Panc1 (cell line): ENCODE data around the gene PDZD2. TPM values are rescaled to one million over a fixed set of nuclear protein-coding genes. Genes with fewer than 3 reads are reported as not detected.

Experiments
- ATAC-seq: fragments of 200-7000 bp; cut with Tn5 transposase; 2 replicates; pipeline ENCODE4 v1.9.1; 2020; ENCODE audit warnings: mild to moderate bottlenecking, moderate library complexity
- BruUV-seq: library from RNA; stranded (reverse); fragments of 400-500 nt; replicated peaks from 2 replicates; lab custom pipeline; 2021; lab: Mats Ljungman, UMichigan
- CTCF ChIA-PET: fragments of 300-600 bp; sonication (Branson Sonifier 250); formaldehyde crosslinking; loops from one replicate; lab custom pipeline; 2022; ENCODE audit warnings: antibody characterized with exemption; lab: Charles Lee
- POLR2A ChIA-PET: fragments of 300-600 bp; sonication (Branson Sonifier 250); formaldehyde crosslinking; loops from one replicate; lab custom pipeline; 2022; ENCODE audit warnings: antibody characterized with exemption; lab: Charles Lee
- DNase-seq: peaks from one replicate; pipeline ENCODE4 v3.0.0-alpha.2; 2010; ENCODE audit warnings: low read depth, low spot score
- H3K27ac ChIP-seq: 2 replicates; pipeline ENCODE4 v1.5.1; 2011; ENCODE audit warnings: mild to moderate bottlenecking, low read length, inconsistent platforms
- H3K27me3 ChIP-seq: fragments of 200-500 bp; sonication (Bioruptor generic); 2 replicates; pipeline ENCODE4 v1.6.0; 2014; ENCODE audit warnings: low read length, inconsistent platforms; ENCODE audit not compliant: control insufficient read depth, insufficient read depth
- H3K36me3 ChIP-seq: fragments of 200-500 bp; sonication (Bioruptor generic); 2 replicates; pipeline ENCODE4 v1.5.1; 2014; ENCODE audit warnings: inconsistent platforms, mild to moderate bottlenecking, low read length, moderate library complexity; ENCODE audit not compliant: control insufficient read depth, insufficient read depth
- H3K4me1 ChIP-seq: 2 replicates; pipeline ENCODE4 v1.5.1; 2011; ENCODE audit warnings: inconsistent platforms, mild to moderate bottlenecking, low read length, moderate library complexity; ENCODE audit not compliant: control insufficient read depth, insufficient read depth
- H3K4me3 ChIP-seq, 2 experiments: 2 replicates each; pipeline ENCODE4 v1.5.1; 2011 to 2012; ENCODE audit warnings: low read depth in 2 of 2, low read length in 2 of 2, mild to moderate bottlenecking in 2 of 2, inconsistent platforms in 1 of 2, moderate library complexity in 1 of 2
- H3K9me3 ChIP-seq: fragments of 200-500 bp; sonication (Bioruptor generic); 2 replicates; pipeline ENCODE4 v1.5.1; 2014; ENCODE audit warnings: low read depth, mild to moderate bottlenecking, inconsistent platforms, low read length, moderate library complexity; ENCODE audit not compliant: control insufficient read depth, insufficient read depth
- CTCF ChIP-seq: fragments of 450-650 bp; IDR thresholded peaks from 2 replicates; pipeline ENCODE4 v1.5.1; 2017; ENCODE audit warnings: mild to moderate bottlenecking
- POLR2AphosphoS5 ChIP-seq: IDR thresholded peaks from 2 replicates; pipeline ENCODE4 v1.6.1; 2012; ENCODE audit warnings: mild to moderate bottlenecking, low read depth, low read length, moderate library complexity
- REST ChIP-seq, 2 experiments: IDR thresholded peaks; 2 replicates each; pipeline ENCODE4 v1.6.1; 2011 to 2012; ENCODE audit warnings: low read depth in 2 of 2, control low read depth in 1 of 2, low read length in 1 of 2, mild to moderate bottlenecking in 1 of 2, moderate library complexity in 1 of 2; ENCODE audit not compliant: insufficient read depth in 1 of 2
- SIN3A ChIP-seq: IDR thresholded peaks from 2 replicates; pipeline ENCODE4 v1.6.1; 2012; ENCODE audit warnings: low read depth, mild to moderate bottlenecking, low read length, moderate library complexity, borderline replicate concordance; ENCODE audit not compliant: insufficient read depth
- TCF7L2 ChIP-seq: IDR thresholded peaks from 2 replicates; pipeline ENCODE4 v1.6.1; 2011; ENCODE audit warnings: mild to moderate bottlenecking, low read depth, low read length, inconsistent platforms
- in situ Hi-C: cut with HindIII; loops from 2 replicates; pipeline ENCODE4 v1.10.0; 2016; ENCODE audit warnings: low sequenced_read_pairs, low pct_unique_long_range_greater_than_20kb
- intact Hi-C: fragments of 100-400 bp; cut with micrococcal nuclease; formaldehyde crosslinking; loops from one replicate; pipeline ENCODE4 v1.10.0; 2022; ENCODE audit not compliant: unreplicated experiment
- total RNA-seq: library from RNA; stranded (reverse); gene quantifications from one replicate; pipeline ENCODE4 v1.2.1, GENCODE V29; 2021; ENCODE audit not compliant: unreplicated experiment

PDZD2 gene
- total RNA-seq, 1 experiment from 2014 or later = 0.10 TPM

GRCh38 chr5:31648326-31648725 is 9.4 kb downstream of the PDZD2 start:
- no peak for DNase-seq
- no peak for TF ChIP-seq CTCF
- no peak for TF ChIP-seq TCF7L2
- no peak for TF ChIP-seq REST (IDR thresholded peaks at IDR 0.05; ENCODE audit: insufficient read depth in 1 of 2, low read depth in 2 of 2, low read length in 1 of 2)
- TF ChIP-seq SIN3A = no peak
- no peak for TF ChIP-seq POLR2AphosphoS5
- Histone ChIP-seq H3K4me1 (no peaks in the 10 kb centered on the region), H3K9me3 (no peaks in the 10 kb centered on the region), H3K27me3 (peaks cover 33% of the 10 kb centered on the region), H3K27ac (no peak overlapping the region), H3K4me3 (no peak overlapping the region), H3K36me3 (no peaks in the 10 kb centered on the region)
- BruUV-seq = no TSS peak
- ChIA-PET CTCF (no interaction called here), POLR2A (no interaction called here)
- intact Hi-C loops = no loop called here
- ATAC-seq = no peak
- in situ Hi-C loops = no loop called here

GRCh38 chr5:31651241-31651640 is 12.3 kb downstream of the PDZD2 start:
- no peaks in the 10 kb centered on the region for H3K9me3 ChIP-seq
- no TSS peak for BruUV-seq
- intact Hi-C loops = no loop called here
- ATAC-seq (no peak), DNase-seq (no peak)
- no peak overlapping the region for H3K4me3 ChIP-seq
- H3K4me1 ChIP-seq = no peaks in the 10 kb centered on the region
- ChIA-PET POLR2A (no interaction called here), CTCF (no interaction called here)
- H3K36me3 ChIP-seq = no peaks in the 10 kb centered on the region
- TF ChIP-seq REST (IDR thresholded peaks at IDR 0.05; ENCODE audit: insufficient read depth in 1 of 2, low read depth in 2 of 2, low read length in 1 of 2) = no peak
- TF ChIP-seq POLR2AphosphoS5 = no peak
- no peak for TF ChIP-seq CTCF
- no peak for TF ChIP-seq SIN3A
- no peak for TF ChIP-seq TCF7L2
- no peak overlapping the region for H3K27ac ChIP-seq
- in situ Hi-C loops = no loop called here
- peaks cover 31% of the 10 kb centered on the region for H3K27me3 ChIP-seq
